ENCODE measurements around the gene TTC28.
"Not testable (repeated sequence)": the region's sequence is repeated elsewhere in the genome, so short reads cannot be mapped to it uniquely, and the experiment has no call there.

TTC28 gene

GRCh38 chr22:28604966-28605761 is 74.5 kb downstream of the TTC28 start:
- no peak for DNase-seq (ENCODE audit: low read depth, low spot score)

- DNase-seq (ENCODE audit: low read depth, low spot score), result no peak
These were observed 77.7 kb downstream of the TTC28 start for GRCh38 chr22:28601915-28602314.

GRCh38 chr22:28600546-28601143 is 79.0 kb downstream of the TTC28 start:
- no peak for DNase-seq (ENCODE audit: low read depth, low spot score)

DNA sequence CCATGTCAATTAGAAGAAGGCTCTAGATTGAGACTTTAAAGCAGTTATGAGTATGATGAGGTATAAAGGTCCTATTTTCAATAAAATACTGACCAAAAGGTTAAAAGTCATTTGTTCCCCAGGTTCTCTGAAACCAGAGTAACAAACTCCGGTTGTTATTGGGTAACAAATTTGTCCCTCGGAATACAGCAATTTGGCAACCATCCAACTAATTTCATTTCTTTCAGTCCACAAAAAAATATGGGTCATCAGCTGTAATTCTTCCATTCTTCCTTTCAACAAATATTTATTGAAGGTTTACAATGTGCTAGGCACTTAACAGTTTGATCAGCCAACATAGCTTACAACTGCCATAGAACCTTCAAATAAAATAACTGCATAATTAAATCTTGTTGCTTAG is 79.9 kb downstream of the TTC28 start:
- DNase-seq (ENCODE audit: low read depth, low spot score), result no peak

DNA sequence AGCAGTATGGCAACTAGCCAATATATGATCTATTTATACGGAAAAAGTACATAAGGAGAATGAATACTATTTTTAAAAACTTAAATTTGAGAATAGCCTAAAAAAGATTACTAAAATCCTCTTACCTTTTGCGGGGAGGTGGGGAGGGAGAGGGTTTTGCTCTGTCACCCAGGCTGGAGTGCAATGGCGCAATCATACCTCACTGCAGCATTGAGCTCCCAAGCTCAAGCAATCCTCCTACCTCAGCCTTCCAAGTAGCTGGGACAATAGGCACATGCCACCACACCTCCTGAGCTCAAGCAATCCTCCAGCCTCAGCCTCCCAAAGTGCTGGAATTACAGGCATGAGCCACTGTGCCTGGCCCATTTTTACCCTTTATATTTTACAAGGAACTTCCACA is 82.0 kb downstream of the TTC28 start:
- no peak for DNase-seq (ENCODE audit: low read depth, low spot score)

DNA sequence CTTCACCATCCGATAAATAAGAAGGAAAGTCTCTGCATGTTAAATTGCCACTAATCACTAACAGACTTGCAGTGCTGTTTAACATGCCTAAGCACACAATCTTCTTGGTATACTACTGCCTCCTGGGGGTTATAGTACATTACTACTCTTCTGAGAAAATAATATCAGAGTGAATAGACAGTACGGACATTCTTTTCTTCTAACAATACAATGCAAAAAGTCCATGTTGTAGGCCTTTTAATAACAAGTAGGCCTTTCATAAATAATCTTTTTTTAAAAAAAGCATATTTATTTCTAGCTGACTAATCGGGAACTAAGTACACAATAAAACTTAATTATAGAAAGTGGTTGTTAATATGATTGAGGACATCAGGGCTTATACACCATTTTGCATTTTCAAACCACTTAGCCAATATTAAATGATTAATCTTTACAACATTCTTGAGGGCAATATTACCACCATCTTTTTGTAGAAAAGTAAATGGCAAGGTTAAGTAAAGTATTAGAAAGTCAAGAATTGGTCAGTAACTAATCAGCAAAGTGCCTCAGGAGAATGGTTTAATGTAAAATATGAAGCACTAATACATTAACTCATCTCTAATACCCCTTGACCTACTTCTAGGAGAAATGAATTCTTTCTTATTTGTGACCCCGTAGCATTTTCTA is 84.7 kb downstream of the TTC28 start:
- no peak for DNase-seq (ENCODE audit: low read depth, low spot score)

DNA sequence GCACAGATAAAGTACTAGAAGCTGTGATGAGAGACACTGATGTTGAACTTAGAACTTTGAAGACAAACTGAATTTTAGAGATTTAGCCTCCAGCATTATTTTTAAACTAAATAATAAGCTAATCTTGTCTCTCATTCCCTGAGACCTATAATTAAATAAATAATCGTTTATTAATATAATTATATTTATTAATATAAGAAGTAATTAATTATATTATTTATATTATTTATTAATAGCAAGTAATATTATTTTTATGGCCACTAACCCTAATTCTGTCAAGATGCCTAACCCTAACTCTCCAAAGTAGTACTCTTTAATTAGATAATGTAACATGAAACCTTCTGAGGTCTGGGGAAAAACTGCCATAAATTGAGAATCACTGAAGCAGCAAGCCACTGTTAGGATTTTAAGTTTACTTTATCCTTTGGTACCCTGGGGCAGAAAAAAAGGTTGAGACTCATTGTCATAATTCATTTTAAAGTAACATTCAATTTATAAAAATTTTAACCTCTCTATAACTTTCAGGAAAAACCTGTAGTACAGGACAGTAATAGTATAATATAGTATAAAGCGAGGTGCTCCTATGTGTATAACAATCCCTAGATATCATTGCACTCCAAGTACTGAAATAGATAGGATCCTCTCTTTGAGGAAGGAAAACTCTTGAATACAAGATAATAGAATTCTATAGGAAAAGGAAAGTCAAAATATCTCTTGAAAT is 85.4 kb downstream of the TTC28 start:
- DNase-seq (ENCODE audit: low read depth, low spot score), result no peak

GRCh38 chr22:28593299-28593698 is 86.3 kb downstream of the TTC28 start:
- no peak for DNase-seq (ENCODE audit: low read depth, low spot score)

DNA sequence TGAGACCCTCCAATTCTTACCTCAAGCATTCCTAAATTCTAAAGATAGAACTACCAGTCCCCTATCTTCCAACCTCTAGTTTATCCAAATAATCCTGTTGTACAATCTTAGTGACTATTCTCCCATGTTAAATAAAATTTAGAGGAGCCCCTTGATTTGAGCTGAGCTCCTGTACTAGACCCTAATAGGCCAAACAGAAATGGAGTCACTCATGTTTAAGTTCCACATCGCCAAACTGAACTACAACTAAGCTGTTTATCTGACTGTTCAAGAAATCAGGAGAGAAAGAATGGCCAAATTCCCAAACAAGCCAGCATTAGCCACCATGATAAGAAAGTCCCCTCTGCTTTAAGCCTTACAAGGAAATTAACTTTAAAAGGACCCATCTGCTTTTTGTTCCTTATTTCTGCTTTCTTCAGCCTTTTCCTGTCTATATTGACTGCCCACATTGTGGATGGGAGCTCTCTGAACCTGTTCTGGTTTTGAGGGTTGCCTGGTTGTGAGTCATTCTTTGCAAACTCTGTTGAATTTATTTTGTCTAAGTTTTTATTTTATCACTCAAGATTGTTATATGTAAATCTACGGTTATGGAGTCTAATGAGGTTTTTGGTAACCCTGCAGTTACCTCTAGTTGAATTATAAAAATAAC is 90.4 kb downstream of the TTC28 start:
- no peak for DNase-seq (ENCODE audit: low read depth, low spot score)

DNA sequence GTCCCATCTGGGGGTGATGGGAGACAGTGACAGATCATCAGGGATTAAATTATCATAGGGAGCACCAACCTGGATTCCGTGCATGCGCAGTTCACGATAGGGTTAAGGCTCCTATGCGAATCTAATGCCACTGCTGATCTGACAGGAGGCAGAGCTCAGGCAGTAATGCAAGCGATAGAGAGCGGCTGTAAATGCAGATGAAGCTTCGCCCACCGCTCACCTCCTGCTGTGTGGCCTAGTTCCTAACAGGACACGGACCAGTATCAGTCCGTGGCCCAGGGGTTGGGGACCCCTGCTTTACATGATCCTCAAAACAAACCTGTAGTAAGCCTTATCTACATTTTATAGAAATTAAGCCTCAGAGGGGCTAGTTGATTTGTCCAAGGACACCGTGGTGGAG is 94.3 kb downstream of the TTC28 start:
- DNase-seq (ENCODE audit: low read depth, low spot score), result no peak

DNA sequence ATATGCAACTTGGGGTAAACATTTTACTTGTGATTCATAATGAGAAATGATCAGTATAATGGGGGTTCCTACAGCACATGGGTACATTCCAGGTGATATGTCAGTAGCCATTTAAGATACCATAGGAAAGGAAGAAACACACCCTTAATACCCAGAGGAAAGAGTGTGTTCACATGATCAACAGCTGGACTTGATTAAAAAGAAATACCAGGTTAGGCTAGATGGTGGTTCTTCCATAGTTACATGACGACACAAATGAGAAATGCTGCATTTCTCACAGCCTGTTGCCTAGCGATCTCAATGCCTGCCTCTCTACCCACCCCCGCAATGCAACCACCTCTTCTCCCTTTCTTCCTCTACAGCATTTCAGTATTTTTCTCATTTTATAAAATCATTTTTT is 96.8 kb downstream of the TTC28 start:
- no peak for DNase-seq (ENCODE audit: low read depth, low spot score)

DNA sequence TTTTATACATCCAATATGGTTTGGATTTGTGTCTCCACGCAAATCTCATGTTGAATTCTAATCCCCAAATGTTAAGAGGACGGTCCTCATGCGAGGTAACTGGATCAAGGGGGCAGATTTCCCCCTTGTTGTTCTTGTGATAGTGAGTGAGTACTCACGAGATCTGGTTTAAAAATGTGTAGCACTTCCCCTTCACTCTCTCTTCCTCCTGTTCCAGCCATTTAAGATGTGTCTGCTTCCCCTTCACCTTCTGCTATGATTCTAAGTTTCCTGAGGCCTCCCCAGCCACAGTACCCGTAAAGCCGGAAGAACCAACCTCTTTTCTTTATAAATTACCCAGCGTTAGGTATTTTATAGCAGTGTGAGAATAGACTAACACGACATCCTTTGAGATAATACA is 98.6 kb downstream of the TTC28 start:
- DNase-seq (ENCODE audit: low read depth, low spot score), result no peak

DNA sequence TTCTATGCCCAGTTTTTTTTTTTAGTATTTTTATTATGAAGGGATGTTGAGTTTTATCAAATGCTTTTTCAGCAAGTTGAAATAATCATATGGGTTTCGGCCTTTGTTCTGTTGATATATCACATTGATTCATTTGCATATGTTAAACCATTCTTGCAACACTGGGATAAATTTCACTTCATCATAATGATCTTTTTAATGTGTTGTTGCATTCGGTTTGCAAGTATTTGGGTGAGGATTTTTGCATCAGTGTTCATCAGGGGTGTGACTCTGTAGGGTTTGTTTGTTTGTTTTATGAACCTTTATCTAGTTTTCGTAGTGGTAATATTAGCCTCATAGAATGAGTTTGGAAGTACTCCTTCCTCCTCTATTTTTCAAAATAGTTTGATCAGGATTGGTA is 103.5 kb downstream of the TTC28 start:
- no peak for DNase-seq (ENCODE audit: low read depth, low spot score)

DNA sequence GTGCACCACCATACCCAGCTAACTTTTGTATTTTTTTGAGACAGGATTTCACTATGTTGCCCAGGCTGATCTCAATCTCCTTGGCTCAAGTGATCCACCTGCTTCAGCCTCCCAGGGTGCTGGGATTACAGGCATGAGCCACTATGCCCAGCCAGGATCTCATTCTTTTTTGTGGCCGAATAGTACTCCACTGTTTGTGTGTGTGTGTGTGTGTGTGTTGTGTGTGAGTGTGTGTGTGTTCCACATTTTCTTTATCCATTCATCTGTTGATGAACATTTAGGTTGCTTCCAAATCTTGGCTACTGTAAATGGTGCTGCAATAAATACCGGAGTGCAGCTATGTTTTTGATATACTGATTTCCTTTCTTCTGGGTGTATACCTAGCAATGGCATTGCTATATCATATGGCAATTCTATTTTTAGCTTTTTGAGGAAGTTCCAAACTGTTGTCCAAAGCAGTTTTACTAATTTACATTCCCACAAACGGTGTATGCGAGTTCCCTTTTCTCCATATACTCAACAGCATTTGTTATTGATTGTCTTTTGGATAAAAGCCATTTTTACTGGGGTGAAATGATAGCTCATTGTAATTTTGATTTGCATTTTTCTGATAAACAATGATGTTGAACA is 105.4 kb downstream of the TTC28 start:
- DNase-seq (ENCODE audit: low read depth, low spot score), result no peak

DNA sequence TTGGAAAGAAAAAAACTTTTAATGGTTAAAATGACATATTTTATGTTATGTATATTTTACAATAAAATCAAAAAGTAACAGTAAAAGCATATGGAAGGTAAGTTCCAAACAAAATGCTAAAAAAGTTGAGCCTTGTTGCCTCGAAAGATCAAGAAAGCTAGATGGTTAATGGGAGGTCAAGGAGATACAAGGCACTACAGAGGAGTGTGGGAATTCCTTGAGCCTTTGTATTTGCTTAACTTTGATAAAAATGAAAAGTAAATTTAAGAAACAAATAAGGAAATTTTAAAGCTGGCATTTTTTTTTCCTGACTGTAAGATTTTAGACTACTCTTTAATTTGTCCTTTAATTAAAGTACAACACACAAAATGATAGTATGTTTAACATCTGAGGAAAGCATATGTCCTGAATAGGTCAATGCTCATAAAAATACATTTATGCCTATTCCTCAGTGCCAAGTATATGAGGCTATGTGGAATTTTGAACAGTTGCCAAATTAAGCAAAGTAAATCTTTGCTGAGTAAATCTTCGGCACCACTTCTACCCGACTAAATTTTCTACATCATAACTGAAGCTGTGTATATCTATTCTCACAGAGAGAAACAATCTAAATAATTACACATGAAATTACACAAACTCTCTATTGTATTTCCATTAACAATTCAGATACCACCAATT is 108.8 kb downstream of the TTC28 start:
- DNase-seq (ENCODE audit: low read depth, low spot score), result no peak

DNA sequence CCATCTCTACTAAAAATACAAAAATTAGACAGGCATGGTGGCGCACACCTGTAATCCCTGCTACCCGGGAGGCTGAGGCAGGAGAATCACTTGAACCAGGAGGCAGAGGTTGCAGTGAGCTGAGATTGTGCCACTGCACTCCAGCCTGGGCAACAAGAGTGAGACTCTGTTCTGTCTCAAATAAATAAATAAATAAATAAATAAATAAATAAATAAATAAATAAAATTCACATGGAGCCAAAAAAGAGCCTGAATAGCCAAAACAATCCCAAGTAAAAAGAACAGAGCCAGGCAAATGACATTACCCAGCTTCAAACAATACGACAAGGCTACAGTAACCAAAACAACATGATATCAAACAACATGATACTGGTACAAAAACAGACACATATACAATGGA is 110.7 kb downstream of the TTC28 start:
- DNase-seq (ENCODE audit: low read depth, low spot score), result not testable (repeated sequence)

- DNase-seq (ENCODE audit: low read depth, low spot score), result no peak
These were observed 111.5 kb downstream of the TTC28 start for GRCh38 chr22:28568099-28568498.

GRCh38 chr22:28566920-28567499 is 112.6 kb downstream of the TTC28 start:
- DNase-seq (ENCODE audit: low read depth, low spot score), result not testable (repeated sequence)

GRCh38 chr22:28563636-28564035 is 116.0 kb downstream of the TTC28 start:
- no peak for DNase-seq (ENCODE audit: low read depth, low spot score)

- no peak for DNase-seq (ENCODE audit: low read depth, low spot score)
These were observed 117.3 kb downstream of the TTC28 start for GRCh38 chr22:28562324-28562723.
